ENCODE data around the gene FAM50A.

FAM50A gene

DNA sequence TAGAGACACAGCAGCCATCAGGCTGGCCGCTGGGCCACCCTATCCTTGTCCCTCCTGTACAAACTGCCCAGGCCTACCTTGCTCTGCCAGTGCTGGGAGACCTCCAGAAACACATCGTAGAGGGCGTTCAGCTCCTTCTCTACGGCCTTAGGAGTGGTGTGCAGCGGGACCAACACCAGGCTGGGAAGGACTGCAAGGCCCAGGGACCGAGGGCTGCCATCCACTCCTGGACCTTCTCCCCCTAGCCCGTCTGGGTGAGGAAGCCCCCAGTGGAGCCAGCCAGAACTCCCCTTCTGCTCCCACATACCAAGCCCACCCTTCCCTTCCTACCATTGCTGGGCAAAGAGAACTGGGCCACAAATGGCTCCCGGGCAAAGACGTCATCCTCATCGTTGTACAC is 40.7 kb upstream of the FAM50A start:
- WGBS (ENCODE audit: extremely low coverage, insufficient coverage, insufficient read length), result no CpG with 5 or more reads among the region's 10 CpGs
- H4K91ac ChIP-seq (ENCODE audit: low read depth, low read length), result no peak overlapping the region
- H4K12ac ChIP-seq (ENCODE audit: low read depth, low read length), result no peak overlapping the region
- no peak overlapping the region for H2BK12ac ChIP-seq (ENCODE audit: low read length)
- no peak overlapping the region for H2AFZ ChIP-seq (ENCODE audit: insufficient read depth, low read length, poor library complexity)
- peaks cover 1% of the 10 kb centered on the region for H3K9me3 ChIP-seq (ENCODE audit: insufficient read depth, low read depth, low read length)
- no peak overlapping the region for H2AK5ac ChIP-seq (ENCODE audit: low read length)
- H3K18ac ChIP-seq (ENCODE audit: low read length), result no peak overlapping the region
- no peak overlapping the region for H2BK5ac ChIP-seq (ENCODE audit: low read depth, low read length, poor library complexity)
- H3K4me2 ChIP-seq (ENCODE audit: low read length), result no peak overlapping the region
- H3K27ac ChIP-seq (ENCODE audit: low read depth, low read length), result no peak overlapping the region
- H3K36me3 ChIP-seq (ENCODE audit: control insufficient read depth in 1 of 2, insufficient read depth in 2 of 2, low read length in 2 of 2), result peaks cover 24 to 27% of the 10 kb centered on the region in 2 experiments
- peaks cover 1 to 3% of the 10 kb centered on the region in 2 experiments for H3K4me1 ChIP-seq (ENCODE audit: control insufficient read depth in 1 of 2, insufficient read depth in 2 of 2, low read length in 2 of 2)
- H3K27me3 ChIP-seq (ENCODE audit: insufficient read depth, low read length), result no peaks in the 10 kb centered on the region
- no peak overlapping the region for H3K9ac ChIP-seq (ENCODE audit: low read length)
- H3K4ac ChIP-seq (ENCODE audit: low read depth, low read length), result no peak overlapping the region
- no peak overlapping the region for H3K14ac ChIP-seq (ENCODE audit: low read length)
- H3K23ac ChIP-seq (ENCODE audit: low read length), result no peak overlapping the region
- H2BK120ac ChIP-seq (ENCODE audit: insufficient read depth, low read length, poor library complexity), result no peak overlapping the region
- no peak for DNase-seq
- H4K8ac ChIP-seq (ENCODE audit: low read depth, low read length), result no peak overlapping the region
- H3K79me2 ChIP-seq (ENCODE audit: control insufficient read depth, insufficient read depth, low read length, poor library complexity), result peaks cover 5% of the 10 kb centered on the region
- peaks cover 5% of the 10 kb centered on the region for H3K79me1 ChIP-seq (ENCODE audit: low read length)
- H3K4me3 ChIP-seq (ENCODE audit: low read depth, low read length), result no peak overlapping the region

DNA sequence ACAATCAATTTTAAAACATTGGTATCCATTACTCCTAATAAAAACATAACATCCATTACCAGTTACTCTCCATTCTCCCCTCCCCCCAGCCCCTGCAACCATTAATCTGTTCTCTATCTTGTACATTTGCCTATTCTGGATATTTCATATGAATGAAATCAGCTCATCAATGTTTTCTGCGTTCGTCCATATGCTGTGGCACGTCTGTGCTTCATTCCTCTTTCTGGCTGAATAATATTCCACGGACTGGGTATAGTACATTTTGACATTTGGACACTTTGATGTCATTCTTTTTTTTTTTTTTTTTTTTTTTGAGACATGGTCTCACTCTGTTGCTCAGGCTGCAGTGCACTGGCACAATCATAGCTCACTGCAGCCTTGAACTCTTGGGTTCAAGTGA is 40.1 kb upstream of the FAM50A start:
- Histone ChIP-seq H3K79me2 (ENCODE audit: control insufficient read depth, insufficient read depth, low read length, poor library complexity) (peaks cover 3% of the 10 kb centered on the region), H3K36me3 (ENCODE audit: control insufficient read depth in 1 of 2, insufficient read depth in 2 of 2, low read length in 2 of 2) (peaks cover 24 to 27% of the 10 kb centered on the region in 2 experiments), H4K91ac (ENCODE audit: low read depth, low read length) (no peak overlapping the region), H2BK5ac (ENCODE audit: low read depth, low read length, poor library complexity) (no peak overlapping the region), H3K9ac (ENCODE audit: low read length) (no peak overlapping the region), H3K4ac (ENCODE audit: low read depth, low read length) (no peak overlapping the region), H2BK12ac (ENCODE audit: low read length) (no peak overlapping the region), H3K23ac (ENCODE audit: low read length) (no peak overlapping the region), H2AK5ac (ENCODE audit: low read length) (no peak overlapping the region), H3K18ac (ENCODE audit: low read length) (no peak overlapping the region), H3K27ac (ENCODE audit: low read depth, low read length) (no peak overlapping the region), H3K9me3 (ENCODE audit: insufficient read depth, low read depth, low read length) (no peaks in the 10 kb centered on the region), H3K4me2 (ENCODE audit: low read length) (no peak overlapping the region), H3K14ac (ENCODE audit: low read length) (no peak overlapping the region), H2AFZ (ENCODE audit: insufficient read depth, low read length, poor library complexity) (no peak overlapping the region), H3K27me3 (ENCODE audit: insufficient read depth, low read length) (no peaks in the 10 kb centered on the region), H3K4me3 (ENCODE audit: low read depth, low read length) (no peak overlapping the region), H2BK120ac (ENCODE audit: insufficient read depth, low read length, poor library complexity) (no peak overlapping the region), H4K8ac (ENCODE audit: low read depth, low read length) (no peak overlapping the region), H3K79me1 (ENCODE audit: low read length) (no peaks in the 10 kb centered on the region), H3K4me1 (ENCODE audit: control insufficient read depth in 1 of 2, insufficient read depth in 2 of 2, low read length in 2 of 2) (peaks cover 5 to 7% of the 10 kb centered on the region in 2 experiments), H4K12ac (ENCODE audit: low read depth, low read length) (no peak overlapping the region)
- no peak for DNase-seq
- WGBS (ENCODE audit: extremely low coverage, insufficient coverage, insufficient read length), result no CpG with 5 or more reads among the region's 4 CpGs

DNA sequence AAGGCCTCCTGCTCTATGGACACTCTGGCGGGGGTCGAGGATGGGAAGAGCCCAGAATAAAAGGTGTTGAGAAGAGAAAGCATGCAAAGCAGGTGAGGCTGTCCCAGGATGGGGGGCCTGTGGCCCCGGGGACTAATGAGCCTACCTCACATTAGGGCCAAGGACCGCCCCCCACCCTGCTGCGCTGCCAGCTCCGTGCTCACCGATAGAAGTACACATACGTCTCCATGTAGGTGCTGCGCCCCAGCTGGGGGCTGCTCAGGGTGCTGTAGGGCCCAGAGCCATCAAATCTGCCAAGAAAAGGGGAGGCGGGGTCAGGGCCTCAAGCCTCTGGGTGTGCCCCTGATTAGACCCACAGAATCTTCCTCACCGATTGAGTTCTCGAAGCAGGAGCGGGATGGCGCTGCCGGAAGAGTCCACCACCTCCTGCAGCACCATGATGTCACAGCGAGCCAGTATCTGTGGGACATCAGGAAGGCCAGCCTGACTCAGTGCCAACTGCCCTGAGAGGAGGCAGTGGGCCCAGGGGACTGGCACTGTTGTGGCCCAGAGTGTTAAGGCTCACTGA is 39.2 kb upstream of the FAM50A start:
- peaks cover 17 to 19% of the 10 kb centered on the region in 2 experiments for H3K36me3 ChIP-seq (ENCODE audit: control insufficient read depth in 1 of 2, insufficient read depth in 2 of 2, low read length in 2 of 2)
- peaks cover 6% of the 10 kb centered on the region for H3K79me2 ChIP-seq (ENCODE audit: control insufficient read depth, insufficient read depth, low read length, poor library complexity)
- H3K14ac ChIP-seq (ENCODE audit: low read length), result no peak overlapping the region
- H3K23ac ChIP-seq (ENCODE audit: low read length), result no peak overlapping the region
- H2BK120ac ChIP-seq (ENCODE audit: insufficient read depth, low read length, poor library complexity), result no peak overlapping the region
- no CpG with 5 or more reads among the region's 16 CpGs for whole genome bisulfite sequencing (ENCODE audit: extremely low coverage, insufficient coverage, insufficient read length)
- H4K12ac ChIP-seq (ENCODE audit: low read depth, low read length), result no peak overlapping the region
- H3K9me3 ChIP-seq (ENCODE audit: insufficient read depth, low read depth, low read length), result no peaks in the 10 kb centered on the region
- H4K8ac ChIP-seq (ENCODE audit: low read depth, low read length), result no peak overlapping the region
- no peak overlapping the region for H3K4me2 ChIP-seq (ENCODE audit: low read length)
- no peak for DNase-seq
- H2AK5ac ChIP-seq (ENCODE audit: low read length), result no peak overlapping the region
- no peaks in the 10 kb centered on the region for H3K27me3 ChIP-seq (ENCODE audit: insufficient read depth, low read length)
- H3K4ac ChIP-seq (ENCODE audit: low read depth, low read length), result no peak overlapping the region
- no peak overlapping the region for H3K9ac ChIP-seq (ENCODE audit: low read length)
- H3K27ac ChIP-seq (ENCODE audit: low read depth, low read length), result no peak overlapping the region
- no peak overlapping the region for H3K18ac ChIP-seq (ENCODE audit: low read length)
- peaks cover 4% of the 10 kb centered on the region for H3K79me1 ChIP-seq (ENCODE audit: low read length)
- no peak overlapping the region for H4K91ac ChIP-seq (ENCODE audit: low read depth, low read length)
- no peak overlapping the region for H2BK5ac ChIP-seq (ENCODE audit: low read depth, low read length, poor library complexity)
- H2AFZ ChIP-seq (ENCODE audit: insufficient read depth, low read length, poor library complexity), result no peak overlapping the region
- no peak overlapping the region for H3K4me3 ChIP-seq (ENCODE audit: low read depth, low read length)
- H2BK12ac ChIP-seq (ENCODE audit: low read length), result no peak overlapping the region
- H3K4me1 ChIP-seq (ENCODE audit: control insufficient read depth in 1 of 2, insufficient read depth in 2 of 2, low read length in 2 of 2), result peaks cover 6 to 10% of the 10 kb centered on the region in 2 experiments

DNA sequence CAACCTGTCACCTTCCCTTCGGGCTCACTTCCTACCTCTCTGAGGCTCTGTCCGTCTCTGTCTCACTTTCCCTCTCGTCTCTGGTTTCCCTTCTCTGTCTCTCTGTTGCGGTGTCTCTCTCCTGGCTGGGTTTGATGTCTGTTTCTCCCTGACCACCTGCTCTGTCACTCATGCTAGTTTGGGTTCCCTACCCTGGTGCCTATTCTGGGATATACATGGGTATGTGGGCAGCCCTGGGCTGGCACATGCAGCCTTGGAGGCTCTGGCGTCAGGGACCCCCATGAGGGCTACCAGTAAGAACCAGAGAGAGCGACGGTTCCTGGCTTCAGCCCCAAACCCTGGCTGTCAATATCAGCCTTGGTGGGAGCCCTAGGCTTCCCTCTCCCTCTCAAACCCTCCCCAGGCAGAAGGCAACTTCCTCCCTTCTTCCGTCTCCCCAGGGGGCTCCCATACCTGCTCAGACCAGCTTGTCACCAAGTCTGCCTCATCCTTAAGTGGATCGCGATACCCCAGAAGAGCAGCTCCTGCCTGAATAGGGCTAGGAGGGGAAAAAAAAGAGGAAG is 35.2 kb upstream of the FAM50A start:
- Histone ChIP-seq H3K4ac (ENCODE audit: low read depth, low read length) (peak overlapping the region; percentile 39), H4K8ac (ENCODE audit: low read depth, low read length) (peak overlapping the region; percentile 55), H3K4me3 (ENCODE audit: low read depth, low read length) (no peak overlapping the region), H3K27me3 (ENCODE audit: insufficient read depth, low read length) (no peaks in the 10 kb centered on the region), H3K23ac (ENCODE audit: low read length) (no peak overlapping the region), H3K36me3 (ENCODE audit: control insufficient read depth in 1 of 2, insufficient read depth in 2 of 2, low read length in 2 of 2) (peaks cover 0 to 4% of the 10 kb centered on the region in 2 experiments), H2BK120ac (ENCODE audit: insufficient read depth, low read length, poor library complexity) (peak overlapping the region; percentile 60), H3K4me2 (ENCODE audit: low read length) (peak overlapping the region; percentile 71), H2BK5ac (ENCODE audit: low read depth, low read length, poor library complexity) (peak overlapping the region; percentile 78), H4K12ac (ENCODE audit: low read depth, low read length) (no peak overlapping the region), H3K18ac (ENCODE audit: low read length) (peak overlapping the region; percentile 72), H2AK5ac (ENCODE audit: low read length) (peak overlapping the region; percentile 69), H3K14ac (ENCODE audit: low read length) (peak overlapping the region; percentile 75), H3K9ac (ENCODE audit: low read length) (peak overlapping the region; percentile 75), H3K9me3 (ENCODE audit: insufficient read depth, low read depth, low read length) (no peaks in the 10 kb centered on the region), H2BK12ac (ENCODE audit: low read length) (peak overlapping the region; percentile 46), H3K79me2 (ENCODE audit: control insufficient read depth, insufficient read depth, low read length, poor library complexity) (peaks cover 11% of the 10 kb centered on the region), H4K91ac (ENCODE audit: low read depth, low read length) (peak overlapping the region; percentile 85), H3K4me1 (ENCODE audit: control insufficient read depth in 1 of 2, insufficient read depth in 2 of 2, low read length in 2 of 2) (peaks cover 9 to 14% of the 10 kb centered on the region in 2 experiments), H3K79me1 (ENCODE audit: low read length) (peaks cover 9% of the 10 kb centered on the region), H2AFZ (ENCODE audit: insufficient read depth, low read length, poor library complexity) (no peak overlapping the region), H3K27ac (ENCODE audit: low read depth, low read length) (peak overlapping the region; percentile 69)
- no peak for DNase-seq
- no CpG with 5 or more reads among the region's 10 CpGs for WGBS (ENCODE audit: extremely low coverage, insufficient coverage, insufficient read length)
